K562 (cell line): Measurements from ENCODE around the gene ZDHHC19. TPM values are rescaled to one million over a fixed set of nuclear protein-coding genes. Genes with fewer than 3 reads are reported as not detected.
A peak's percentile ranks its signal among the peaks of the same experiment; 100 is the strongest.

ENCODE experiments used
- ATAC-seq: fragments of 200-7000 bp; cut with Tn5 transposase; 3 replicates; pipeline ENCODE4 v1.9.1; 2020; ENCODE audit warnings: moderate library complexity
- BruUV-seq: library from RNA; stranded (reverse); fragments of 400-500 nt; replicated peaks from 2 replicates; lab custom pipeline; 2021; lab: Mats Ljungman, UMichigan
- CTCF ChIA-PET: fragments of 300-600 bp; formaldehyde crosslinking; extraction: SDS; loops from one replicate; lab custom pipeline; 2021; ENCODE audit warnings: low intra/inter-chr PET ratio; lab: Yijun Ruan, JAX
- POLR2A ChIA-PET: fragments of 300-600, 350-650 bp; sonication (Branson Sonifier 250); formaldehyde crosslinking; extraction: SDS; loops from one replicate; lab custom pipeline; 2021; ENCODE audit warnings: antibody characterized with exemption, inconsistent platforms; lab: Yijun Ruan, JAX
- DNase-seq, 4 experiments: peaks; one replicate each; pipeline versions ENCODE4 v3.0.0 to v3.0.0-alpha.2; 2011 to 2018; ENCODE audit warnings: low spot score in 3 of 4, mixed read lengths in 3 of 4; ENCODE audit errors: extremely low read depth in 1 of 4
- FAIRE-seq: peaks from 2 replicates; lab custom pipeline; 2011; peaks lifted over from hg19 to GRCh38; lab: Jason Lieb, UNC
- H2AFZ ChIP-seq: 2 replicates; pipeline ENCODE4 v1.6.0; 2011; ENCODE audit warnings: low read depth, low read length, control low read depth, inconsistent platforms
- H3K27ac ChIP-seq: fragments of 200-600 bp; 3 replicates; pipeline ENCODE4 v1.8.0; 2011; ENCODE audit warnings: low read depth, mild to moderate bottlenecking, control low read depth, inconsistent platforms, low read length, moderate library complexity, mixed read lengths; ENCODE audit errors: extremely low read depth
- H3K27me3 ChIP-seq, 2 experiments: fragments of 300-600 bp in 1 of 2; 2 replicates in 1 of 2; 3 replicates in 1 of 2; pipeline versions ENCODE4 v1.6.0 to v1.8.0; 2011; ENCODE audit warnings: inconsistent platforms in 2 of 2, low read length in 2 of 2, mild to moderate bottlenecking in 1 of 2, mixed read lengths in 1 of 2, moderate library complexity in 1 of 2; ENCODE audit not compliant: control insufficient read depth in 2 of 2, insufficient read depth in 2 of 2
- H3K36me3 ChIP-seq: fragments of 300-600 bp; 3 replicates; pipeline ENCODE4 v1.8.0; 2011; ENCODE audit warnings: mild to moderate bottlenecking, low read length, inconsistent platforms; ENCODE audit not compliant: control insufficient read depth, insufficient read depth
- H3K4me1 ChIP-seq, 2 experiments: fragments of 200-600 bp in 1 of 2; replicated peaks in 1 of 2; 2 replicates in 1 of 2; 3 replicates in 1 of 2; pipeline versions ENCODE4 v1.5.1 to v1.8.0; 2011; ENCODE audit warnings: inconsistent platforms in 2 of 2, low read length in 2 of 2, mild to moderate bottlenecking in 1 of 2, mixed read lengths in 1 of 2, moderate library complexity in 1 of 2; ENCODE audit not compliant: control insufficient read depth in 2 of 2, insufficient read depth in 2 of 2
- H3K4me2 ChIP-seq: 2 replicates; pipeline ENCODE4 v1.6.1; 2011; ENCODE audit warnings: low read length, control low read depth, inconsistent platforms, mixed read lengths; ENCODE audit not compliant: insufficient read depth
- H3K4me3 ChIP-seq: fragments of 200-600 bp; sonication (generic), shearing (Covaris generic); 2 replicates; pipeline ENCODE4 v1.5.1; 2016; ENCODE audit warnings: control low read depth, inconsistent platforms
- H3K79me2 ChIP-seq: fragments of 200-600 bp; 3 replicates; pipeline ENCODE4 v1.8.0; 2011; ENCODE audit warnings: low read length, inconsistent platforms; ENCODE audit not compliant: control insufficient read depth, insufficient read depth
- H3K9ac ChIP-seq, 2 experiments: 2 replicates each; pipeline versions ENCODE4 v1.6.0 to v1.6.1; 2011; ENCODE audit warnings: low read depth in 2 of 2, low read length in 2 of 2, control low read depth in 1 of 2, inconsistent platforms in 1 of 2, mild to moderate bottlenecking in 1 of 2, mixed read lengths in 1 of 2; ENCODE audit not compliant: insufficient read depth in 1 of 2
- H3K9me1 ChIP-seq: one replicate; pipeline ENCODE4 v1.6.0; 2011; ENCODE audit warnings: inconsistent platforms, mild to moderate bottlenecking, low read length, moderate library complexity; ENCODE audit not compliant: control insufficient read depth, insufficient read depth
- H3K9me3 ChIP-seq: replicated peaks from 2 replicates; pipeline ENCODE4 v1.5.1; 2011; ENCODE audit warnings: low read depth, low read length, inconsistent platforms; ENCODE audit not compliant: control insufficient read depth, insufficient read depth
- H4K20me1 ChIP-seq: replicated peaks from 2 replicates; pipeline ENCODE4 v1.6.1; 2011; ENCODE audit warnings: low read length, inconsistent platforms, mixed read lengths; ENCODE audit not compliant: control insufficient read depth, insufficient read depth
- PHF8 ChIP-seq: fragments of 200-600 bp; sonication (generic); IDR thresholded peaks from 2 replicates; pipeline ENCODE4 v1.6.1; 2012; ENCODE audit warnings: mixed run types, mild to moderate bottlenecking, inconsistent platforms, low read length, moderate library complexity, borderline replicate concordance
- PTTG1 ChIP-seq: fragments of 450-650 bp; IDR thresholded peaks from 2 replicates; pipeline ENCODE4 v1.6.1; 2016; ENCODE audit warnings: low read depth, mild to moderate bottlenecking, missing genetic modification characterization, missing compliant biosample characterization
- RBBP5 ChIP-seq: fragments of 200-600 bp; sonication (generic); IDR thresholded peaks from 2 replicates; pipeline ENCODE4 v1.6.1; 2012; ENCODE audit warnings: borderline replicate concordance, mild to moderate bottlenecking, low read length, control low read depth, inconsistent platforms; ENCODE audit not compliant: insufficient read depth, poor library complexity, severe bottlenecking
- ZFPM2 ChIP-seq: fragments of 250-450 bp; sonication (Bioruptor Pico); IDR thresholded peaks from 2 replicates; pipeline ENCODE4 v1.5.1; 2022; ENCODE audit warnings: mild to moderate bottlenecking
- ZNF507 ChIP-seq: conservative IDR thresholded peaks from 2 replicates; pipeline ENCODE4 v1.6.1; 2017; ENCODE audit warnings: missing genetic modification characterization, missing compliant biosample characterization
- ZNF584 ChIP-seq: fragments of 200-800 bp; sonication (Bioruptor generic); IDR thresholded peaks from 2 replicates; pipeline ENCODE4 v1.6.1; 2016; ENCODE audit warnings: low read depth, mild to moderate bottlenecking, missing genetic modification characterization, missing compliant biosample characterization
- WGBS: fragments of 100-300 bp; shearing (Covaris generic); methylation state at CpG from one replicate; pipeline ENCODE4 v1.1.6; 2016; ENCODE audit warnings: low coverage, mixed read lengths; ENCODE audit not compliant: insufficient coverage; ENCODE audit errors: missing lambda C conversion rate; 5-methylcytosine and 5-hydroxymethylcytosine counted together
- in situ Hi-C: fragments of 300-500 bp; cut with MboI; formaldehyde crosslinking; loops from 4 replicates; pipeline ENCODE4 v1.15.0; 2018; ENCODE audit warnings: inconsistent platforms, mixed read lengths
- intact Hi-C: fragments of 100-400 bp; cut with micrococcal nuclease; formaldehyde crosslinking; loops from 2 replicates; pipeline ENCODE4 v1.14.2; 2022
- polyA plus RNA-seq, 8 experiments: library from polyadenylated mRNA; depleted of rRNA in 4 of 8; stranded (reverse) in 5 of 8; unstranded in 3 of 8; fragments of >200 nt; fragmentation: Nextera tagmentation in 2 of 8; fragmentation: Illumina TruSeq in 1 of 8; extraction: Ambion mirVana in 2 of 8; extraction: Trizol in 1 of 8; gene quantifications; 2 replicates each; pipeline versions ENCODE4 v1.2.1 to v1.2.3, GENCODE V29; 2011 to 2014; ENCODE audit warnings: inconsistent platforms in 1 of 8, missing spikeins in 1 of 8
- total RNA-seq, 7 experiments: library from RNA; depleted of rRNA in 6 of 7; stranded (reverse); fragments of >200 nt in 6 of 7; fragmentation: Illumina TruSeq in 2 of 7; extraction: Trizol in 2 of 7; gene quantifications; 2 replicates each; pipeline versions ENCODE4 v1.2.1 to v1.2.3, GENCODE V29; 2011 to 2021; ENCODE audit warnings: low replicate concordance in 1 of 7

Gene ZDHHC19
- total and polyA plus RNA-seq, 9 of the 15 experiments (the other 6 are each of a cell fraction or from before 2014, with no cell fraction given) = 0.40 to 5.5 (median 1.1) TPM

GRCh38 chr3:196203846-196204245, 7.4 kb downstream of the ZDHHC19 start:
- no peak overlapping the region for H3K4me2 ChIP-seq
- H3K4me1 ChIP-seq = peaks cover 13 to 31% of the 10 kb centered on the region in 2 experiments; a peak in 4 of 5 replicates
- H3K9me3 ChIP-seq = no peaks in the 10 kb centered on the region
- no peak for FAIRE-seq
- CTCF ChIA-PET = no interaction called here
- H3K79me2 ChIP-seq = no peaks in the 10 kb centered on the region
- H3K9ac ChIP-seq = peak overlapping the region in 1 of 2 experiments; percentile 76; a peak in 2 of 4 replicates
- no peaks in the 10 kb centered on the region for H3K9me1 ChIP-seq
- BruUV-seq = no TSS peak
- TF ChIP-seq ZNF584 (CRISPR knock-in tag) (no peak), PHF8 (no peak), ZNF507 (tag) (no peak), ZFPM2 (CRISPR knock-in tag) (no peak), PTTG1 (tag) (no peak), RBBP5 (no peak)
- TF ChIP-seq, all 486 proteins: peak for 0
- in situ Hi-C loops = loop anchor here (5.0 to 25.0 kb wide), 2 partner anchors 182 to 492 kb away; partner anchors contain the start of gene MUC20
- Histone ChIP-seq H3K27me3 (no peaks in the 10 kb centered on the region), H3K36me3 (no peaks in the 10 kb centered on the region), H2AFZ (no peak overlapping the region), H3K27ac (no peak overlapping the region), H3K4me3 (no peak overlapping the region), H4K20me1 (no peaks in the 10 kb centered on the region)
- intact Hi-C loops = loop anchor here (2.0 kb wide), 1 partner anchor 315 kb away; no protein-coding TSS in a partner anchor
- DNase-seq (no peak), ATAC-seq (no peak)
- WGBS = 65% methylated on average over 3 of the region's 3 CpGs
- POLR2A ChIA-PET = interaction anchor here (1.2 kb wide), 1 partner anchor 139 kb away, joined by 3 read pairs; no protein-coding TSS in a partner anchor
